ENCODE data around the gene THRB. TPM values are rescaled to one million over a fixed set of nuclear protein-coding genes. Genes with fewer than 3 reads are reported as not detected.

Gene THRB
- total RNA-seq, 2 experiments from 2014 or later = not detected

- no peaks in the 10 kb centered on the region for H3K4me1 Mint-ChIP-seq (ENCODE audit: low read depth)
- intact Hi-C loops (cut with micrococcal nuclease) = no loop called here
- DNase-seq = no peak
- CTCF ChIA-PET = no interaction called here
- no peak overlapping the region for H3K27ac Mint-ChIP-seq
- POLR2A ChIA-PET = no interaction called here
- no peak overlapping the region for H3K4me3 Mint-ChIP-seq
- no peaks in the 10 kb centered on the region for H3K9me3 Mint-ChIP-seq
- no peaks in the 10 kb centered on the region for H3K36me3 Mint-ChIP-seq
- no peaks in the 10 kb centered on the region for H3K27me3 Mint-ChIP-seq
These were observed 17.6 kb downstream of the THRB start for GRCh38 chr3:24476871-24477656.

GRCh38 chr3:24475925-24476324, 18.7 kb downstream of the THRB start:
- DNase-seq = no peak
- Mint-ChIP-seq H3K9me3 (no peaks in the 10 kb centered on the region), H3K4me3 (no peak overlapping the region), H3K27me3 (no peaks in the 10 kb centered on the region), H3K27ac (no peak overlapping the region), H3K4me1 (ENCODE audit: low read depth) (no peaks in the 10 kb centered on the region), H3K36me3 (no peaks in the 10 kb centered on the region)
- CTCF ChIA-PET = no interaction called here
- POLR2A ChIA-PET = no interaction called here
- intact Hi-C loops (cut with micrococcal nuclease) = no loop called here

- Mint-ChIP-seq H3K4me3 (no peak overlapping the region), H3K36me3 (no peaks in the 10 kb centered on the region), H3K9me3 (no peaks in the 10 kb centered on the region), H3K4me1 (ENCODE audit: low read depth) (no peaks in the 10 kb centered on the region), H3K27me3 (no peaks in the 10 kb centered on the region), H3K27ac (no peak overlapping the region)
- intact Hi-C loops (cut with micrococcal nuclease) = no loop called here
- CTCF ChIA-PET = no interaction called here
- POLR2A ChIA-PET = no interaction called here
- no peak for DNase-seq
These were observed 19.8 kb downstream of the THRB start for GRCh38 chr3:24474862-24475261.

GRCh38 chr3:24472358-24472757, 22.3 kb downstream of the THRB start:
- Mint-ChIP-seq H3K36me3 (no peaks in the 10 kb centered on the region), H3K27me3 (no peaks in the 10 kb centered on the region), H3K27ac (no peak overlapping the region), H3K4me1 (ENCODE audit: low read depth) (no peaks in the 10 kb centered on the region), H3K4me3 (no peak overlapping the region), H3K9me3 (peaks cover 5% of the 10 kb centered on the region)
- no peak for DNase-seq
- intact Hi-C loops (cut with micrococcal nuclease) = no loop called here
- CTCF ChIA-PET = no interaction called here
- POLR2A ChIA-PET = no interaction called here

- Mint-ChIP-seq H3K4me3 (no peak overlapping the region), H3K4me1 (ENCODE audit: low read depth) (no peaks in the 10 kb centered on the region), H3K36me3 (no peaks in the 10 kb centered on the region), H3K27me3 (no peaks in the 10 kb centered on the region), H3K27ac (no peak overlapping the region), H3K9me3 (peaks cover 5% of the 10 kb centered on the region)
- ChIA-PET POLR2A (no interaction called here), CTCF (no interaction called here)
- no peak for DNase-seq
- intact Hi-C loops (cut with micrococcal nuclease) = no loop called here
These were observed 23.2 kb downstream of the THRB start for GRCh38 chr3:24471486-24471885.

GRCh38 chr3:24470277-24470676, 24.4 kb downstream of the THRB start:
- CTCF ChIA-PET = interaction anchor here (0.6 kb wide), 1 partner anchor 504 kb away, joined by 3 read pairs; no protein-coding TSS in a partner anchor
- POLR2A ChIA-PET = no interaction called here
- Mint-ChIP-seq H3K27ac (no peak overlapping the region), H3K36me3 (no peaks in the 10 kb centered on the region), H3K4me3 (no peak overlapping the region), H3K27me3 (no peaks in the 10 kb centered on the region), H3K4me1 (ENCODE audit: low read depth) (no peaks in the 10 kb centered on the region), H3K9me3 (peaks cover 5% of the 10 kb centered on the region)
- intact Hi-C loops (cut with micrococcal nuclease) = no loop called here
- DNase-seq = no peak

- Mint-ChIP-seq H3K9me3 (peaks cover 9% of the 10 kb centered on the region), H3K4me3 (no peak overlapping the region), H3K27ac (no peak overlapping the region), H3K36me3 (no peaks in the 10 kb centered on the region), H3K4me1 (ENCODE audit: low read depth) (no peaks in the 10 kb centered on the region), H3K27me3 (no peaks in the 10 kb centered on the region)
- ChIA-PET CTCF (no interaction called here), POLR2A (no interaction called here)
- intact Hi-C loops (cut with micrococcal nuclease) = no loop called here
- no peak for DNase-seq
These were observed 30.3 kb downstream of the THRB start for GRCh38 chr3:24464389-24464788.

- H3K4me1 Mint-ChIP-seq (ENCODE audit: low read depth) = no peaks in the 10 kb centered on the region
- ChIA-PET POLR2A (no interaction called here), CTCF (no interaction called here)
- intact Hi-C loops (cut with micrococcal nuclease) = no loop called here
- H3K9me3 Mint-ChIP-seq = peaks cover 7% of the 10 kb centered on the region
- no peak overlapping the region for H3K27ac Mint-ChIP-seq
- no peak for DNase-seq
- no peak overlapping the region for H3K4me3 Mint-ChIP-seq
- no peaks in the 10 kb centered on the region for H3K27me3 Mint-ChIP-seq
- no peaks in the 10 kb centered on the region for H3K36me3 Mint-ChIP-seq
These were observed 31.9 kb downstream of the THRB start for GRCh38 chr3:24462737-24463136.

- Mint-ChIP-seq H3K27me3 (no peaks in the 10 kb centered on the region), H3K4me1 (ENCODE audit: low read depth) (no peaks in the 10 kb centered on the region), H3K9me3 (peaks cover 4% of the 10 kb centered on the region), H3K27ac (no peak overlapping the region), H3K4me3 (no peak overlapping the region), H3K36me3 (no peaks in the 10 kb centered on the region)
- intact Hi-C loops (cut with micrococcal nuclease) = no loop called here
- ChIA-PET POLR2A (no interaction called here), CTCF (no interaction called here)
- no peak for DNase-seq
These were observed 33.7 kb downstream of the THRB start for GRCh38 chr3:24460974-24461373.

GRCh38 chr3:24457719-24458118, 36.9 kb downstream of the THRB start:
- CTCF ChIA-PET = no interaction called here
- Mint-ChIP-seq H3K27ac (no peak overlapping the region), H3K9me3 (no peaks in the 10 kb centered on the region), H3K4me1 (ENCODE audit: low read depth) (no peaks in the 10 kb centered on the region), H3K36me3 (no peaks in the 10 kb centered on the region), H3K4me3 (no peak overlapping the region), H3K27me3 (no peaks in the 10 kb centered on the region)
- intact Hi-C loops (cut with micrococcal nuclease) = no loop called here
- no peak for DNase-seq
- POLR2A ChIA-PET = interaction anchor here (0.6 kb wide), 1 partner anchor 1983 kb away, joined by 5 read pairs; no protein-coding TSS in a partner anchor

- DNase-seq = no peak
- CTCF ChIA-PET = no interaction called here
- intact Hi-C loops (cut with micrococcal nuclease) = no loop called here
- Mint-ChIP-seq H3K9me3 (no peaks in the 10 kb centered on the region), H3K4me1 (ENCODE audit: low read depth) (no peaks in the 10 kb centered on the region), H3K27ac (no peak overlapping the region), H3K27me3 (no peaks in the 10 kb centered on the region), H3K4me3 (no peak overlapping the region), H3K36me3 (no peaks in the 10 kb centered on the region)
- POLR2A ChIA-PET = no interaction called here
These were observed 39.8 kb downstream of the THRB start for GRCh38 chr3:24454856-24455255.

- no peaks in the 10 kb centered on the region for H3K4me1 Mint-ChIP-seq (ENCODE audit: low read depth)
- no peak overlapping the region for H3K27ac Mint-ChIP-seq
- no peaks in the 10 kb centered on the region for H3K36me3 Mint-ChIP-seq
- no peaks in the 10 kb centered on the region for H3K9me3 Mint-ChIP-seq
- H3K27me3 Mint-ChIP-seq = no peaks in the 10 kb centered on the region
- H3K4me3 Mint-ChIP-seq = no peak overlapping the region
- intact Hi-C loops (cut with micrococcal nuclease) = no loop called here
- ChIA-PET POLR2A (no interaction called here), CTCF (no interaction called here)
- DNase-seq = no peak
These were observed 40.3 kb downstream of the THRB start for GRCh38 chr3:24454393-24454792.

GRCh38 chr3:24451461-24452099, 43.1 kb downstream of the THRB start:
- Mint-ChIP-seq H3K27me3 (no peaks in the 10 kb centered on the region), H3K36me3 (no peaks in the 10 kb centered on the region), H3K27ac (no peak overlapping the region), H3K9me3 (no peaks in the 10 kb centered on the region), H3K4me3 (no peak overlapping the region), H3K4me1 (ENCODE audit: low read depth) (no peaks in the 10 kb centered on the region)
- intact Hi-C loops (cut with micrococcal nuclease) = no loop called here
- no peak for DNase-seq
- ChIA-PET POLR2A (interaction anchor here (1.1 kb wide), 1 partner anchor 11 kb away, joined by 3 read pairs; no protein-coding TSS in a partner anchor), CTCF (no interaction called here)
